ENCODE data around the gene CLIC5.
A peak's percentile ranks its signal among the peaks of the same experiment; 100 is the strongest.

The CLIC5 gene

DNA sequence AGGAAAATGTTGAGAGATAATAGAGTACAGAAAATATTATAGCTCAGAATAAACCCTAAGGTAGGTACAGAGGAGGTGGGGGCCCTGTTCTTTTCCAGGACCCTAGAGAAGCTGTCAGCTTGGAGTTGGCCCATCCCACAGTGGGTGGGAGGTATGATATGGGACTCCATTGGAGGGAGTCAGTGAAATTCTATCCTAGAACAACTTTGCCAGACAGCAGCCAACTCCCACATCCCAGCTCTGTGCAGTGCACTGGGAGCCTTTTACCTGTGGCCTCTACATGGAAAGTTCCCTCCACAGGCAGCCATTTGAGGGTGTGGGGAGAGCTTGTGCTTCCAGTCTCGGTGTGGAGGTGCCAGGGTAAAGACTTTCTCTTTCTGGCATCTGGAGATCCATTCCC lies 36.8 kb upstream of the CLIC5 start:
- no peaks in the 10 kb centered on the region for H3K4me1 ChIP-seq (ENCODE audit: control insufficient read depth, insufficient read depth, low read length)

GRCh38 chr6:46051962-46052361 lies 36.3 kb upstream of the CLIC5 start:
- Histone ChIP-seq H3K4me1 (ENCODE audit: control insufficient read depth, insufficient read depth, low read length) (no peaks in the 10 kb centered on the region), H3K27ac (ENCODE audit: low read length) (no peak overlapping the region), H3K4me3 (ENCODE audit: low read length in 2 of 2) (no peak overlapping the region), H3K36me3 (ENCODE audit: control insufficient read depth in 2 of 2, insufficient read depth in 2 of 2, low read length in 2 of 2) (no peaks in the 10 kb centered on the region), H3K9ac (ENCODE audit: low read length in 2 of 2) (no peak overlapping the region), H3K9me3 (ENCODE audit: control insufficient read depth in 2 of 2, low read length in 2 of 2) (no peaks in the 10 kb centered on the region), H3K27me3 (ENCODE audit: control insufficient read depth in 1 of 2, insufficient read depth in 2 of 2, low read length in 2 of 2) (no peaks in the 10 kb centered on the region)

More for the DNA sequence above, 36.8 kb upstream of the CLIC5 start:
- peaks cover 0 to under 1% of the 10 kb centered on the region in 2 donors for H3K27me3 ChIP-seq (ENCODE audit: control insufficient read depth in 1 of 2, insufficient read depth in 2 of 2, low read length in 2 of 2)
- H3K9ac ChIP-seq (ENCODE audit: low read length in 2 of 2), result no peak overlapping the region
- no peaks in the 10 kb centered on the region for H3K36me3 ChIP-seq (ENCODE audit: control insufficient read depth in 2 of 2, insufficient read depth in 2 of 2, low read length in 2 of 2)
- H3K27ac ChIP-seq (ENCODE audit: low read length), result peak overlapping the region; percentile 6
- H3K9me3 ChIP-seq (ENCODE audit: control insufficient read depth in 2 of 2, low read length in 2 of 2), result no peaks in the 10 kb centered on the region
- no peak overlapping the region for H3K4me3 ChIP-seq (ENCODE audit: low read length in 2 of 2)

DNA sequence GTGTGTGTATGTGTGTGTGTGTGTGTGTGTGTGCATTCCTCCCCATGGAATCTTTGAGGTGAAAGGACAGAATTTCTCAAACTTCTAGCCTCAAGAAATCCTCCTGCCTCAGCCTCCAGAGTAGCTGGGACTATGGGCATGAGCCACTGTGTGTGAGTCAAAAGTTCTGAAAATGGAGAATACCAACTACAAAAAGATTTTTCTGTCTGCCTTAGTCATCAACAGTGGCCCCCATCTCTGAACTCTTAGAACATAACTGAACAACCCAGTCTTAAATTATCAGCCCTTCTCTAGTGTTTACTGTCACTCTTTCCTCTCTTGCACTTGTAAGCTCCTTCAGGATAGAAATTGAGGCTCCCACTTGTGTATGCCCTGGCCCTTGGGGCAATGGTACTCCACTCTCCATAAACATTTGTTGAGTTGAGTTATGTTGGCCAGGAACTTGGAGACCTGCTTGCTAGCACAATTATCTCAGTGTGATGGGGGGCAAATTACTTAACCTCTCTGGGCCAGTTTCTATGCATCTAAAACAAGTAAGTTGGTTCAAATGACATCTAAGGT lies 35.3 kb upstream of the CLIC5 start:
- no peak overlapping the region for H3K27ac ChIP-seq (ENCODE audit: low read length)
- no peaks in the 10 kb centered on the region for H3K36me3 ChIP-seq (ENCODE audit: control insufficient read depth in 2 of 2, insufficient read depth in 2 of 2, low read length in 2 of 2)
- H3K9me3 ChIP-seq (ENCODE audit: control insufficient read depth in 2 of 2, low read length in 2 of 2), result no peaks in the 10 kb centered on the region
- H3K4me3 ChIP-seq (ENCODE audit: low read length in 2 of 2), result no peak overlapping the region
- H3K27me3 ChIP-seq (ENCODE audit: control insufficient read depth in 1 of 2, insufficient read depth in 2 of 2, low read length in 2 of 2), result no peaks in the 10 kb centered on the region
- no peaks in the 10 kb centered on the region for H3K4me1 ChIP-seq (ENCODE audit: control insufficient read depth, insufficient read depth, low read length)
- H3K9ac ChIP-seq (ENCODE audit: low read length in 2 of 2), result no peak overlapping the region

DNA sequence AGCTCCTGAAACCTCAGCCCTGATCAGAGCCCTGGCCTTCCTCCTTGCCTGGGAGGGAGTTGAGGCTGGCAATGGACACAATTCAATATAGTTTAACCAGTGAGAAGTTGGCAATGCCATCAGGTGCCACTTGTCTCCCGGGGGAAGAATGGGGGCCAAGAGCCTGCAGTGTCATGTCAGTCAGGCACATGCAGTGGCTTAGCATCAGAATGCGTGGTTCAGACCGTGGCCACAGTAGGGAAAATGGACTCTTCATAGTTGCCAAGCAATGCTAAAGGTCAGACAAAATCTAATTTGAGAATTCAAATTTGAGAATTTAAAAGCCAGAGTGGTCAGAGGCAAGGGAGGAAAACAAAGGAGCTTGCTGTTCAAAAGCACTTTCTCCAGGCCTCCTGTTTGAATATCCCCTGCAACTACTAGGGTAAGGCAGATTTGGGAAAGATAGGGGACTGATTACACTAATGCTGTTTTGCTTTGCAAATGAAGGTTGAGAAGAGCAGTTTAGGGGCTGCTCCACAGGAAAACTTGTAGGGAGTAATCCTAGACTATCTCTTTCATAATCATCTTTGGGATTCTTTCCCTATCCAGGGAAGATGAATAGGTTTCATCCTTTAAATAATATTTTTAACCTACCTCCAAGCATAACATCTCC lies 33.1 kb upstream of the CLIC5 start:
- no peak overlapping the region for H3K9ac ChIP-seq (ENCODE audit: low read length in 2 of 2)
- H3K27ac ChIP-seq (ENCODE audit: low read length), result no peak overlapping the region
- H3K4me1 ChIP-seq (ENCODE audit: control insufficient read depth, insufficient read depth, low read length), result no peaks in the 10 kb centered on the region
- H3K4me3 ChIP-seq (ENCODE audit: low read length in 2 of 2), result no peak overlapping the region
- no peaks in the 10 kb centered on the region for H3K36me3 ChIP-seq (ENCODE audit: control insufficient read depth in 2 of 2, insufficient read depth in 2 of 2, low read length in 2 of 2)
- H3K9me3 ChIP-seq (ENCODE audit: control insufficient read depth in 2 of 2, low read length in 2 of 2), result no peaks in the 10 kb centered on the region
- no peaks in the 10 kb centered on the region for H3K27me3 ChIP-seq (ENCODE audit: control insufficient read depth in 1 of 2, insufficient read depth in 2 of 2, low read length in 2 of 2)

DNA sequence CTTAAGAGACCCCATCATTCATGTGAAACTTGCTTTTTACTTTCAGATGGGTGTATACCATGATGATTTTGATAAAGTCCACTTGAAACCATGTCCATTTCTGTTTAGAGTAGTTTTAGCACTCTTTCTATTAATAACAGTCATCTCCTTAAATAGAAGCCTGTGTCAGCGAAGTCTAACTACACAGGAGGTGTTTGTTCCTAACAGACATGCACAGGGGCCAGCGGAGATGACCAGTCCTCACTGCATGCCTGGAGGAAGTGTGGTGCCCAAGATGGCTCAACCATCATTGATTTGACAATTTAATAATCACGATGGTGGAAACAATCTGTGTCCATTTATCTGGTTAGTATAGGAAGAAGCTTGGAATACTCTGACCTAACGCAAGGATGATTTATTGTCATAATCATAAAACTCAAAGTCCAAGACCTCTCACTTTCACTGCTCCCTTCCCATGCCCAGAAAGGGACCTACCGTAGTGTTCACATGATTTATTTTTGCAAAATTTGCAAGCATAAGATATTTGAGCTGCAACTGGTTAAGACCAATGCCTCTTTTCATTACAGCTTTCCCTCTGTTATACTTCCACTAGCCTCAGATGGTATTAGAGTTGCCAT lies 31.0 kb upstream of the CLIC5 start:
- H3K27me3 ChIP-seq (ENCODE audit: control insufficient read depth in 1 of 2, insufficient read depth in 2 of 2, low read length in 2 of 2), result no peaks in the 10 kb centered on the region
- no peaks in the 10 kb centered on the region for H3K4me1 ChIP-seq (ENCODE audit: control insufficient read depth, insufficient read depth, low read length)
- no peak overlapping the region for H3K27ac ChIP-seq (ENCODE audit: low read length)
- H3K9ac ChIP-seq (ENCODE audit: low read length in 2 of 2), result no peak overlapping the region
- H3K4me3 ChIP-seq (ENCODE audit: low read length in 2 of 2), result no peak overlapping the region
- no peaks in the 10 kb centered on the region for H3K9me3 ChIP-seq (ENCODE audit: control insufficient read depth in 2 of 2, low read length in 2 of 2)
- H3K36me3 ChIP-seq (ENCODE audit: control insufficient read depth in 2 of 2, insufficient read depth in 2 of 2, low read length in 2 of 2), result no peaks in the 10 kb centered on the region

- H3K9me3 ChIP-seq (ENCODE audit: control insufficient read depth in 2 of 2, low read length in 2 of 2), result no peaks in the 10 kb centered on the region
- H3K27ac ChIP-seq (ENCODE audit: low read length), result no peak overlapping the region
- H3K4me1 ChIP-seq (ENCODE audit: control insufficient read depth, insufficient read depth, low read length), result no peaks in the 10 kb centered on the region
- H3K9ac ChIP-seq (ENCODE audit: low read length in 2 of 2), result no peak overlapping the region
- H3K27me3 ChIP-seq (ENCODE audit: control insufficient read depth in 1 of 2, insufficient read depth in 2 of 2, low read length in 2 of 2), result no peaks in the 10 kb centered on the region
- no peaks in the 10 kb centered on the region for H3K36me3 ChIP-seq (ENCODE audit: control insufficient read depth in 2 of 2, insufficient read depth in 2 of 2, low read length in 2 of 2)
- no peak overlapping the region for H3K4me3 ChIP-seq (ENCODE audit: low read length in 2 of 2)
Measured at GRCh38 chr6:46044881-46045617, 29.4 kb upstream of the CLIC5 start.

DNA sequence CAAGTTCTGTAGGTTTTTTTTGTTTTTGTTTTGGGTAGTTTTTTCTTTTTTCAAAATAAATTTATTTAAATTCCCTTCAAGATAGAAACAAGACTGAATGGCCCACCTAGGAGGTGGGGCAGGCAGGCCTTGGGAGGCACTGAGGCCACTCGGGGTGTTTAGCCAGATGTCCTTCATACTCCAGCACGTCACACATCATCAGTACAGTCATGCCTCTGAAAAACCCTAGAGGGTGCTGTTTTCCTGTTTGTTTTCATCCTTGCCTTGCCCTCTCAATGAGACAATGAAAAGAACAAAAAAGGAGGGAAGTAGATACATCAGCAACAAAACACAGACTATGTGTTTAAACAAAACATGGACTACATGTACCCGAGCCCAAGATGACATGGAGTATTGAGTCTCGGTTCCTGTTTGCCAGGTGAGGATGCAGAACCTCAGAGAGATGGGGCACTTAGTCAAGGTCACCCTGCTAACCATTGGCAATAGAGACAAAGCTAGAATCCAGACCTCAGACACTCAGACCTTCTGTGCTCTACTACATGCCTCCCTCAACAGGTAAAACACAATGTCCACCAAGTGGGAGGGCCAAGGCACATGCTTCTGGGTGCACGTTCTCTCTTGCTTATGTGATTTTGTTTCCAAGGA lies 26.8 kb upstream of the CLIC5 start:
- H3K36me3 ChIP-seq (ENCODE audit: control insufficient read depth in 2 of 2, insufficient read depth in 2 of 2, low read length in 2 of 2), result no peaks in the 10 kb centered on the region
- H3K27ac ChIP-seq (ENCODE audit: low read length), result no peak overlapping the region
- no peaks in the 10 kb centered on the region for H3K4me1 ChIP-seq (ENCODE audit: control insufficient read depth, insufficient read depth, low read length)
- no peak overlapping the region for H3K4me3 ChIP-seq (ENCODE audit: low read length in 2 of 2)
- no peak overlapping the region for H3K9ac ChIP-seq (ENCODE audit: low read length in 2 of 2)
- H3K27me3 ChIP-seq (ENCODE audit: control insufficient read depth in 1 of 2, insufficient read depth in 2 of 2, low read length in 2 of 2), result no peaks in the 10 kb centered on the region
- no peaks in the 10 kb centered on the region for H3K9me3 ChIP-seq (ENCODE audit: control insufficient read depth in 2 of 2, low read length in 2 of 2)

- H3K27me3 ChIP-seq (ENCODE audit: control insufficient read depth in 1 of 2, insufficient read depth in 2 of 2, low read length in 2 of 2), result no peaks in the 10 kb centered on the region
- H3K27ac ChIP-seq (ENCODE audit: low read length), result no peak overlapping the region
- no peaks in the 10 kb centered on the region for H3K36me3 ChIP-seq (ENCODE audit: control insufficient read depth in 2 of 2, insufficient read depth in 2 of 2, low read length in 2 of 2)
- no peaks in the 10 kb centered on the region for H3K4me1 ChIP-seq (ENCODE audit: control insufficient read depth, insufficient read depth, low read length)
- H3K9me3 ChIP-seq (ENCODE audit: control insufficient read depth in 2 of 2, low read length in 2 of 2), result no peaks in the 10 kb centered on the region
- no peak overlapping the region for H3K4me3 ChIP-seq (ENCODE audit: low read length in 2 of 2)
- H3K9ac ChIP-seq (ENCODE audit: low read length in 2 of 2), result no peak overlapping the region
Measured at GRCh38 chr6:46040288-46040687, 24.6 kb upstream of the CLIC5 start.

DNA sequence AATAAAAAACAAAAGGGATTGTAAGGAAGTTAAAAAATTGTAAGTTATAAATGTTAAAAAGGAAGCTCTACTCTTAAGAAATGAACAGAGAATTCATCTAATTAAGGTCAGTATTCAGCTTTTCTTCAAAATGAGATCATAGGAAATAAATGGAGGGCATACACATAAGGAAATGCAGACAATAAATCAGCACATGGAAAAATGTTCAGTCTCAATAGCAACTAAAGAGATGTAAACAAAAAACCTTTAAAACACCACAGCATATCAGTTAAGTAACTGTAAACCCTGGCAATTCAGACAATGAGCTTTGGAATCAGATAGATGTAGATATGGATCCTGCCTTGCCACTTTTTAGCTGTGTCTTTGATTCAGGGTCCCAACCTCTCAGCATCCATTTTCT lies 24.0 kb upstream of the CLIC5 start:
- Histone ChIP-seq H3K9me3 (ENCODE audit: control insufficient read depth in 2 of 2, low read length in 2 of 2) (no peaks in the 10 kb centered on the region), H3K27ac (ENCODE audit: low read length) (no peak overlapping the region), H3K4me1 (ENCODE audit: control insufficient read depth, insufficient read depth, low read length) (no peaks in the 10 kb centered on the region), H3K9ac (ENCODE audit: low read length in 2 of 2) (no peak overlapping the region), H3K27me3 (ENCODE audit: control insufficient read depth in 1 of 2, insufficient read depth in 2 of 2, low read length in 2 of 2) (no peaks in the 10 kb centered on the region), H3K36me3 (ENCODE audit: control insufficient read depth in 2 of 2, insufficient read depth in 2 of 2, low read length in 2 of 2) (no peaks in the 10 kb centered on the region), H3K4me3 (ENCODE audit: low read length in 2 of 2) (no peak overlapping the region)

DNA sequence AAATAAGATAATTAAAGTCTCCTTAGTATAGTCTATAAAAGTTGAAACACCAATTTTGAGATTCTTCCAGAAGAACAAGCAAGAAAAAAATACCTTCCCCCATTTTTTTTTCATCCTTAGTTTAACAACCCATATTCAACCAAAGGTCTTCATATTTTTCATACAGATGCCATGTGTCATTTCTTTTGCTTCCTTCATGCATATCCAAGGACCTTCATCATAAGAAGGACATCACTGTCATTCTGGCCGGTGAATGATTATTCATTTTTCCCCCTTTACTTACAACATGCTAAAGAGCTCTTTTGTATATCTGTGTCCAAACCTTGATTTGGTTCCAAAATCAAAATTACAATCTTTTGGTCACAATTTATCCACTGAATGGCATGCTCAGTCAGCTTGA lies 21.3 kb upstream of the CLIC5 start:
- H3K9me3 ChIP-seq (ENCODE audit: control insufficient read depth in 2 of 2, low read length in 2 of 2), result no peaks in the 10 kb centered on the region
- H3K27me3 ChIP-seq (ENCODE audit: control insufficient read depth in 1 of 2, insufficient read depth in 2 of 2, low read length in 2 of 2), result no peaks in the 10 kb centered on the region
- no peaks in the 10 kb centered on the region for H3K4me1 ChIP-seq (ENCODE audit: control insufficient read depth, insufficient read depth, low read length)
- no peaks in the 10 kb centered on the region for H3K36me3 ChIP-seq (ENCODE audit: control insufficient read depth in 2 of 2, insufficient read depth in 2 of 2, low read length in 2 of 2)
- no peak overlapping the region for H3K27ac ChIP-seq (ENCODE audit: low read length)
- no peak overlapping the region for H3K9ac ChIP-seq (ENCODE audit: low read length in 2 of 2)
- no peak overlapping the region for H3K4me3 ChIP-seq (ENCODE audit: low read length in 2 of 2)

Measured in stomach smooth muscle (tissue), 2 donors.